Upper lobe of left lung (tissue), 4 donors: ENCODE measurements around the gene HCRT.

Experiments
- CTCF ChIP-seq, 6 experiments: fragments of 450-650 bp in 4 of 6; fragments of 200-600 bp in 2 of 6; sonication (generic) in 2 of 6; IDR thresholded peaks; one replicate each; pipeline ENCODE4 v1.5.1; 2016 to 2019; ENCODE audit warnings: antibody characterized with exemption in 6 of 6
- EP300 ChIP-seq, 4 donors: sonication (generic); formaldehyde crosslinking; IDR thresholded peaks; one replicate each; pipeline ENCODE4 v1.5.1; 2017; ENCODE audit warnings: antibody characterized with exemption in 4 of 4, control low read depth in 2 of 4
- POLR2A ChIP-seq, 4 donors: fragments of 450-650 bp; IDR thresholded peaks; one replicate each; pipeline ENCODE4 v1.5.1; 2016 to 2017; ENCODE audit warnings: antibody characterized with exemption in 4 of 4, mild to moderate bottlenecking in 2 of 4
- POLR2AphosphoS5 ChIP-seq, 2 donors: sonication (generic); formaldehyde crosslinking; IDR thresholded peaks; one replicate each; pipeline ENCODE4 v1.5.1; 2017; ENCODE audit warnings: antibody characterized with exemption in 2 of 2

GRCh38 chr17:42188749-42189650 lies 3.7 kb upstream of the HCRT start:
- no peak for TF ChIP-seq CTCF (IDR thresholded peaks at IDR 0.05)
- TF ChIP-seq POLR2AphosphoS5 (IDR thresholded peaks at IDR 0.05): no peak
- TF ChIP-seq POLR2A (IDR thresholded peaks at IDR 0.05): no peak
- TF ChIP-seq EP300 (IDR thresholded peaks at IDR 0.05): no peak
